HG02973 (cell line): ENCODE results near the gene ILDR2.

Source experiments
- ATAC-seq: cut with Tn5 transposase; IDR thresholded peaks from one replicate; pipeline ENCODE4 v1.9.1; 2021; ENCODE audit warnings: moderate library complexity; ENCODE audit not compliant: unreplicated experiment

Gene ILDR2

GRCh38 chr1:166925810-166926478 is 49.4 kb downstream of the ILDR2 start:
- ATAC-seq = no peak

GRCh38 chr1:166924823-166925541 is 50.4 kb downstream of the ILDR2 start:
- ATAC-seq = peak; percentile 70

- no peak for ATAC-seq
Observed at GRCh38 chr1:166920561-166921475, 54.5 kb downstream of the ILDR2 start.

- no peak for ATAC-seq
Observed at GRCh38 chr1:166918956-166919316, 56.4 kb downstream of the ILDR2 start.

GRCh38 chr1:166918088-166918955 is 57.0 kb downstream of the ILDR2 start:
- ATAC-seq = no peak

- no peak for ATAC-seq
Observed at GRCh38 chr1:166915941-166916340, 59.4 kb downstream of the ILDR2 start.

GRCh38 chr1:166915042-166915441 is 60.3 kb downstream of the ILDR2 start:
- no peak for ATAC-seq

GRCh38 chr1:166914111-166914510 is 61.2 kb downstream of the ILDR2 start:
- no peak for ATAC-seq

- ATAC-seq = no peak
Observed at GRCh38 chr1:166911624-166912023, 63.7 kb downstream of the ILDR2 start.

GRCh38 chr1:166910396-166910994 is 64.8 kb downstream of the ILDR2 start:
- peak; percentile 95 for ATAC-seq

- ATAC-seq = no peak
Observed at GRCh38 chr1:166908942-166909341, 66.4 kb downstream of the ILDR2 start.

- ATAC-seq = no peak
Observed at GRCh38 chr1:166907763-166908162, 67.6 kb downstream of the ILDR2 start.

- ATAC-seq = no peak
Observed at GRCh38 chr1:166907051-166907450, 68.3 kb downstream of the ILDR2 start.

GRCh38 chr1:166906647-166907046 is 68.7 kb downstream of the ILDR2 start:
- no peak for ATAC-seq

- ATAC-seq = no peak
Observed at GRCh38 chr1:166905900-166906299, 69.4 kb downstream of the ILDR2 start.

GRCh38 chr1:166905136-166905535 is 70.2 kb downstream of the ILDR2 start:
- no peak for ATAC-seq

GRCh38 chr1:166903232-166903631 is 72.1 kb downstream of the ILDR2 start:
- no peak for ATAC-seq

GRCh38 chr1:166902279-166902678 is 73.1 kb downstream of the ILDR2 start:
- no peak for ATAC-seq

- no peak for ATAC-seq
Observed at GRCh38 chr1:166900987-166901386, 74.4 kb downstream of the ILDR2 start.

GRCh38 chr1:166899769-166900168 is 75.6 kb downstream of the ILDR2 start:
- ATAC-seq = no peak
